Measurements from ENCODE around the gene ATP8A1. TPM values are rescaled to one million over a fixed set of nuclear protein-coding genes. Genes with fewer than 3 reads are reported as not detected.

ATP8A1 gene
- total and polyA plus RNA-seq, 2 of the 4 experiments (the other 2 are of a cell fraction): 0.12 to 0.36 TPM

Other genes starting within 250 kb of the ATP8A1 start
- not detected in 2 replicates for gene GRXCR1, start 235.6 kb upstream of the ATP8A1 start, total RNA-seq (2012; rRNA removed)
- gene GRXCR1, start 235.6 kb upstream of the ATP8A1 start, polyA plus RNA-seq (2012; rRNA removed): not detected in 2 replicates

All from IMR-90 (cell line).